Activated naive CD8-positive, alpha-beta T cell treated with anti-CD3 and anti-CD28 coated beads, Interleukin-2, amount 50 U/mL, for 24 hours (primary cell): ENCODE measurements around the gene LY9.
"Not testable (repeated sequence)": the region's sequence is repeated elsewhere in the genome, so short reads cannot be mapped to it uniquely, and the experiment has no call there.

ENCODE experiments used
- ATAC-seq: fragments of 150-1000 bp; cut with Tn5 transposase; one replicate; pipeline ENCODE4 v1.10.0; 2021
- DNase-seq: peaks from one replicate; pipeline ENCODE4 v3.0.0; 2021
- H3K27ac Mint-ChIP-seq: one replicate; pipeline ENCODE4 v1.8.0; 2021; ENCODE audit warnings: mild to moderate bottlenecking, mixed read lengths
- H3K27me3 Mint-ChIP-seq: one replicate; pipeline ENCODE4 v1.8.0; 2021; ENCODE audit warnings: mixed read lengths
- H3K36me3 Mint-ChIP-seq: one replicate; pipeline ENCODE4 v1.8.0; 2021; ENCODE audit warnings: low read depth, mixed read lengths
- H3K4me1 Mint-ChIP-seq: one replicate; pipeline ENCODE4 v1.8.0; 2021; ENCODE audit warnings: mixed read lengths
- H3K4me3 Mint-ChIP-seq: one replicate; pipeline ENCODE4 v1.8.0; 2021; ENCODE audit warnings: mild to moderate bottlenecking, moderate library complexity, mixed read lengths
- H3K9me3 Mint-ChIP-seq: one replicate; pipeline ENCODE4 v1.8.0; 2021; ENCODE audit warnings: mixed read lengths

The LY9 gene

GRCh38 chr1:160781186-160781766 lies 14.7 kb upstream of the LY9 start:
- H3K27me3 Mint-ChIP-seq, result no peaks in the 10 kb centered on the region
- no peak overlapping the region for H3K27ac Mint-ChIP-seq
- H3K36me3 Mint-ChIP-seq, result no peaks in the 10 kb centered on the region
- ATAC-seq (no peak), DNase-seq (no peak)
- no peaks in the 10 kb centered on the region for H3K9me3 Mint-ChIP-seq
- no peak overlapping the region for H3K4me3 Mint-ChIP-seq
- peaks cover 36% of the 10 kb centered on the region for H3K4me1 Mint-ChIP-seq

- Mint-ChIP-seq H3K4me1 (peaks cover 29% of the 10 kb centered on the region), H3K9me3 (no peaks in the 10 kb centered on the region), H3K4me3 (no peak overlapping the region), H3K36me3 (no peaks in the 10 kb centered on the region), H3K27me3 (no peaks in the 10 kb centered on the region), H3K27ac (peak overlapping the region; percentile 67)
- ATAC-seq (peak; percentile 83), DNase-seq (no peak)
Measured at GRCh38 chr1:160781914-160782689, 13.9 kb upstream of the LY9 start.

GRCh38 chr1:160782988-160783765 lies 12.8 kb upstream of the LY9 start:
- DNase-seq, H3K27me3 Mint-ChIP-seq, H3K9me3 Mint-ChIP-seq, H3K36me3 Mint-ChIP-seq, H3K27ac Mint-ChIP-seq, H3K4me3 Mint-ChIP-seq, ATAC-seq: not testable (repeated sequence)
- peaks cover 23% of the 10 kb centered on the region for H3K4me1 Mint-ChIP-seq

- peaks cover 18% of the 10 kb centered on the region for H3K4me1 Mint-ChIP-seq
- ATAC-seq (no peak), DNase-seq (no peak)
- no peaks in the 10 kb centered on the region for H3K36me3 Mint-ChIP-seq
- no peaks in the 10 kb centered on the region for H3K9me3 Mint-ChIP-seq
- H3K4me3 Mint-ChIP-seq, result no peak overlapping the region
- H3K27ac Mint-ChIP-seq, result peak overlapping the region; percentile 61
- H3K27me3 Mint-ChIP-seq, result no peaks in the 10 kb centered on the region
Measured at GRCh38 chr1:160789051-160789701, 6.8 kb upstream of the LY9 start.

GRCh38 chr1:160789702-160790611 lies 6.0 kb upstream of the LY9 start:
- Mint-ChIP-seq H3K9me3 (no peaks in the 10 kb centered on the region), H3K4me3 (no peak overlapping the region), H3K27me3 (no peaks in the 10 kb centered on the region), H3K4me1 (peaks cover 17% of the 10 kb centered on the region), H3K36me3 (no peaks in the 10 kb centered on the region), H3K27ac (peak overlapping the region; percentile 61)
- ATAC-seq, result peak; percentile 61
- no peak for DNase-seq

GRCh38 chr1:160794376-160794775 lies 1.6 kb upstream of the LY9 start:
- H3K4me1 Mint-ChIP-seq, result peaks cover 54% of the 10 kb centered on the region
- no peaks in the 10 kb centered on the region for H3K9me3 Mint-ChIP-seq
- no peaks in the 10 kb centered on the region for H3K36me3 Mint-ChIP-seq
- H3K27me3 Mint-ChIP-seq, result no peaks in the 10 kb centered on the region
- no peak overlapping the region for H3K4me3 Mint-ChIP-seq
- DNase-seq (no peak), ATAC-seq (no peak)
- no peak overlapping the region for H3K27ac Mint-ChIP-seq

- peaks cover 66% of the 10 kb centered on the region for H3K4me1 Mint-ChIP-seq
- H3K36me3 Mint-ChIP-seq, result peaks cover 4% of the 10 kb centered on the region
- no peaks in the 10 kb centered on the region for H3K9me3 Mint-ChIP-seq
- H3K4me3 Mint-ChIP-seq, result peak overlapping the region; percentile 84
- peak overlapping the region; percentile 90 for H3K27ac Mint-ChIP-seq
- DNase-seq (no peak), ATAC-seq (no peak)
- no peaks in the 10 kb centered on the region for H3K27me3 Mint-ChIP-seq
Measured at GRCh38 chr1:160797271-160797709, 1.3 kb downstream of the LY9 start.

GRCh38 chr1:160797861-160798273 lies 1.9 kb downstream of the LY9 start:
- DNase-seq (peak; percentile 54), ATAC-seq (peak; percentile 39)
- H3K4me1 Mint-ChIP-seq, result peaks cover 70% of the 10 kb centered on the region

GRCh38 chr1:160798439-160798838 lies 2.5 kb downstream of the LY9 start:
- DNase-seq (no peak), ATAC-seq (no peak)
- no peaks in the 10 kb centered on the region for H3K27me3 Mint-ChIP-seq
- H3K4me3 Mint-ChIP-seq, result peak overlapping the region; percentile 84
- H3K27ac Mint-ChIP-seq, result peak overlapping the region; percentile 90
- peaks cover 9% of the 10 kb centered on the region for H3K36me3 Mint-ChIP-seq
- no peaks in the 10 kb centered on the region for H3K9me3 Mint-ChIP-seq
- H3K4me1 Mint-ChIP-seq, result peaks cover 74% of the 10 kb centered on the region

More at GRCh38 chr1:160797861-160798273, 1.9 kb downstream of the LY9 start:
- no peaks in the 10 kb centered on the region for H3K9me3 Mint-ChIP-seq
- peaks cover 7% of the 10 kb centered on the region for H3K36me3 Mint-ChIP-seq
- H3K27ac Mint-ChIP-seq, result peak overlapping the region; percentile 90
- no peaks in the 10 kb centered on the region for H3K27me3 Mint-ChIP-seq
- H3K4me3 Mint-ChIP-seq, result peak overlapping the region; percentile 84

- H3K27me3 Mint-ChIP-seq, result no peaks in the 10 kb centered on the region
- peak overlapping the region; percentile 84 for H3K4me3 Mint-ChIP-seq
- H3K27ac Mint-ChIP-seq, result peak overlapping the region; percentile 90
- H3K9me3 Mint-ChIP-seq, result no peaks in the 10 kb centered on the region
- ATAC-seq, result no peak
- H3K4me1 Mint-ChIP-seq, result peaks cover 86% of the 10 kb centered on the region
- no peak for DNase-seq
- peaks cover 17% of the 10 kb centered on the region for H3K36me3 Mint-ChIP-seq
Measured at GRCh38 chr1:160799641-160800040, 3.7 kb downstream of the LY9 start.

- DNase-seq (no peak), ATAC-seq (peak; percentile 7)
- Mint-ChIP-seq H3K9me3 (no peaks in the 10 kb centered on the region), H3K4me1 (peaks cover 91% of the 10 kb centered on the region), H3K36me3 (peaks cover 22% of the 10 kb centered on the region), H3K27me3 (no peaks in the 10 kb centered on the region), H3K4me3 (peak overlapping the region; percentile 84), H3K27ac (peak overlapping the region; percentile 90)
Measured at GRCh38 chr1:160800142-160800541, 4.2 kb downstream of the LY9 start.

- Mint-ChIP-seq H3K9me3 (no peaks in the 10 kb centered on the region), H3K4me1 (peaks cover 91% of the 10 kb centered on the region), H3K27me3 (no peaks in the 10 kb centered on the region), H3K36me3 (peaks cover 27% of the 10 kb centered on the region), H3K4me3 (peak overlapping the region; percentile 84), H3K27ac (peak overlapping the region; percentile 90)
- DNase-seq (no peak), ATAC-seq (peak; percentile 22)
Measured at GRCh38 chr1:160800645-160801408, 4.9 kb downstream of the LY9 start.
